Endothelial cell of umbilical vein (primary cell): Measurements from ENCODE around the gene RNPEPL1. TPM values are rescaled to one million over a fixed set of nuclear protein-coding genes. Genes with fewer than 3 reads are reported as not detected.

Source experiments
- BruUV-seq: library from RNA; stranded (reverse); fragments of 400-500 nt; replicated peaks from 2 replicates; lab custom pipeline; 2021; lab: Mats Ljungman, UMichigan
- CTCF ChIA-PET: fragments of 300-600, 350-600 bp; sonication (Branson Sonifier 250); formaldehyde crosslinking; loops from one replicate; lab custom pipeline; 2021; ENCODE audit warnings: antibody characterized with exemption, inconsistent platforms; lab: Charles Lee
- POLR2A ChIA-PET: fragments of 300-600, 350-600 bp; sonication (Branson Sonifier 250); formaldehyde crosslinking; loops from one replicate; lab custom pipeline; 2021; ENCODE audit warnings: antibody characterized with exemption, inconsistent platforms; lab: Charles Lee
- DNase-seq: peaks from one replicate; pipeline ENCODE4 v3.0.0-alpha.2; 2011; ENCODE audit warnings: low read depth, low spot score
- FAIRE-seq: peaks from 2 replicates; lab custom pipeline; 2011; peaks lifted over from hg19 to GRCh38; lab: Jason Lieb, UNC
- H2AFZ ChIP-seq: 2 replicates; pipeline ENCODE4 v1.6.0; 2012; ENCODE audit warnings: low read depth, low read length, control low read depth, inconsistent platforms
- H3K27ac ChIP-seq: 2 replicates; pipeline ENCODE4 v1.5.1; 2011; ENCODE audit warnings: low read depth, mild to moderate bottlenecking, control low read depth, low read length, moderate library complexity; ENCODE audit not compliant: insufficient read depth
- H3K27me3 ChIP-seq, 2 experiments: 2 replicates each; pipeline versions ENCODE4 v1.6.0 to v1.6.1; 2011; ENCODE audit warnings: low read length in 2 of 2, mixed read lengths in 1 of 2; ENCODE audit not compliant: control insufficient read depth in 2 of 2, insufficient read depth in 2 of 2
- H3K36me3 ChIP-seq, 2 experiments: 2 replicates in 1 of 2; 3 replicates in 1 of 2; pipeline ENCODE4 v1.5.1; 2011; ENCODE audit warnings: low read length in 2 of 2, mild to moderate bottlenecking in 1 of 2, moderate library complexity in 1 of 2; ENCODE audit not compliant: control insufficient read depth in 2 of 2, insufficient read depth in 2 of 2; ENCODE audit errors: extremely low read depth in 1 of 2
- H3K4me1 ChIP-seq: 3 replicates; pipeline ENCODE4 v1.5.1; 2011; ENCODE audit warnings: mild to moderate bottlenecking, low read length; ENCODE audit not compliant: control insufficient read depth, insufficient read depth; ENCODE audit errors: extremely low read depth
- H3K4me2 ChIP-seq: 2 replicates; pipeline ENCODE4 v1.6.1; 2011; ENCODE audit warnings: low read length, control low read depth, mixed read lengths; ENCODE audit not compliant: insufficient read depth
- H3K4me3 ChIP-seq, 3 experiments: fragments of 200-600 bp in 1 of 3; sonication (generic), shearing (Covaris generic) in 1 of 3; replicated peaks in 1 of 3; 2 replicates each; pipeline ENCODE4 v1.5.1; 2011 to 2016; ENCODE audit warnings: control low read depth in 3 of 3, low read length in 3 of 3, mild to moderate bottlenecking in 2 of 3, inconsistent platforms in 1 of 3, low read depth in 1 of 3, moderate library complexity in 1 of 3; ENCODE audit not compliant: insufficient read depth in 1 of 3
- H3K79me2 ChIP-seq: 2 replicates; pipeline ENCODE4 v1.6.0; 2012; ENCODE audit warnings: low read length, inconsistent platforms; ENCODE audit not compliant: control insufficient read depth, insufficient read depth
- H3K9ac ChIP-seq: replicated peaks from 2 replicates; pipeline ENCODE3; 2011; ENCODE audit warnings: low read length, control low read depth; ENCODE audit not compliant: insufficient read depth; ENCODE audit errors: extremely low read depth
- H3K9me1 ChIP-seq: replicated peaks from 3 replicates; pipeline ENCODE4 v1.6.0; 2011; ENCODE audit warnings: mild to moderate bottlenecking, low read length; ENCODE audit not compliant: control insufficient read depth, insufficient read depth; ENCODE audit errors: extremely low read depth
- H3K9me3 ChIP-seq: replicated peaks from 2 replicates; pipeline ENCODE4 v1.5.1; 2012; ENCODE audit warnings: low read length, inconsistent platforms; ENCODE audit not compliant: control insufficient read depth, insufficient read depth
- H4K20me1 ChIP-seq: replicated peaks from 2 replicates; pipeline ENCODE3; 2011; ENCODE audit warnings: mild to moderate bottlenecking, low read length; ENCODE audit not compliant: control insufficient read depth, insufficient read depth; ENCODE audit errors: extremely low read depth
- EZH2 ChIP-seq: IDR thresholded peaks from 2 replicates; pipeline ENCODE4 v1.6.1; 2012; ENCODE audit warnings: borderline replicate concordance, low read depth, mild to moderate bottlenecking, moderate library complexity, low read length, inconsistent platforms; ENCODE audit not compliant: severe bottlenecking
- FOS ChIP-seq: IDR thresholded peaks from 2 replicates; pipeline ENCODE4 v1.6.1; 2011; ENCODE audit warnings: mild to moderate bottlenecking, low read length, moderate library complexity, borderline replicate concordance; ENCODE audit not compliant: insufficient read depth
- GATA2 ChIP-seq: IDR thresholded peaks from 2 replicates; pipeline ENCODE4 v1.7.0; 2011; ENCODE audit warnings: low read depth, mild to moderate bottlenecking, moderate library complexity, mixed read lengths, low read length; ENCODE audit not compliant: insufficient read length, insufficient read depth
- JUN ChIP-seq: IDR thresholded peaks from 2 replicates; pipeline ENCODE4 v1.6.1; 2011; ENCODE audit warnings: borderline replicate concordance, low read depth; ENCODE audit not compliant: insufficient read length, insufficient read depth
- MYC ChIP-seq: IDR thresholded peaks from one replicate; pipeline ENCODE4 v1.6.1; 2011; ENCODE audit warnings: mild to moderate bottlenecking, low read depth, low read length
- POLR2A ChIP-seq: IDR thresholded peaks from 2 replicates; pipeline ENCODE4 v1.6.1; 2012; ENCODE audit warnings: low read depth, mild to moderate bottlenecking, control low read depth, low read length
- POLR2AphosphoS5 ChIP-seq: IDR thresholded peaks from 2 replicates; pipeline ENCODE4 v1.6.1; 2012; ENCODE audit warnings: low read depth, mild to moderate bottlenecking, control low read depth, low read length, moderate library complexity; ENCODE audit not compliant: insufficient read depth
- dilution Hi-C: fragments of 300-500 bp; cut with MboI; formaldehyde crosslinking; loops from one replicate; pipeline ENCODE4 v1.15.0; 2019; ENCODE audit warnings: low sequenced_read_pairs; ENCODE audit not compliant: extremely low pct_ligation_motif_present
- intact Hi-C: fragments of 100-400 bp; cut with micrococcal nuclease; formaldehyde crosslinking; loops from one replicate; pipeline ENCODE4 v1.10.0; 2022
- polyA plus RNA-seq, 4 experiments: library from polyadenylated mRNA; depleted of rRNA in 3 of 4; stranded (reverse) in 3 of 4; unstranded in 1 of 4; fragments of >200 nt; gene quantifications; 2 replicates each; pipeline versions ENCODE4 v1.2.1 to v1.2.3, GENCODE V29; 2011 to 2012; ENCODE audit warnings: missing spikeins in 1 of 4
- total RNA-seq: library from RNA; stranded (reverse); gene quantifications from 2 replicates; pipeline ENCODE4 v1.2.3, GENCODE V29; 2021
- TF ChIP-seq, protein P1 (sequence below): IDR thresholded peaks from 2 replicates; pipeline ENCODE4 v1.6.1; 2011; ENCODE audit not compliant: insufficient read depth, insufficient read length
- TF ChIP-seq, protein P2 (sequence below), 2 donors: IDR thresholded peaks; 1 replicate in 1 of 2; 2 replicates in 1 of 2; pipeline ENCODE4 v1.5.1; 2011; ENCODE audit warnings: low read length in 2 of 2, mild to moderate bottlenecking in 2 of 2, moderate library complexity in 2 of 2, control low read depth in 1 of 2, inconsistent platforms in 1 of 2, low read depth in 1 of 2; ENCODE audit not compliant: insufficient read depth in 1 of 2; ENCODE audit errors: extremely low read depth in 1 of 2

The RNPEPL1 gene
- total and polyA plus RNA-seq, 2 donors (not counting 3 experiments of a cell fraction or from before 2014, with no cell fraction given) = 35.8 to 67.1 TPM

DNA sequence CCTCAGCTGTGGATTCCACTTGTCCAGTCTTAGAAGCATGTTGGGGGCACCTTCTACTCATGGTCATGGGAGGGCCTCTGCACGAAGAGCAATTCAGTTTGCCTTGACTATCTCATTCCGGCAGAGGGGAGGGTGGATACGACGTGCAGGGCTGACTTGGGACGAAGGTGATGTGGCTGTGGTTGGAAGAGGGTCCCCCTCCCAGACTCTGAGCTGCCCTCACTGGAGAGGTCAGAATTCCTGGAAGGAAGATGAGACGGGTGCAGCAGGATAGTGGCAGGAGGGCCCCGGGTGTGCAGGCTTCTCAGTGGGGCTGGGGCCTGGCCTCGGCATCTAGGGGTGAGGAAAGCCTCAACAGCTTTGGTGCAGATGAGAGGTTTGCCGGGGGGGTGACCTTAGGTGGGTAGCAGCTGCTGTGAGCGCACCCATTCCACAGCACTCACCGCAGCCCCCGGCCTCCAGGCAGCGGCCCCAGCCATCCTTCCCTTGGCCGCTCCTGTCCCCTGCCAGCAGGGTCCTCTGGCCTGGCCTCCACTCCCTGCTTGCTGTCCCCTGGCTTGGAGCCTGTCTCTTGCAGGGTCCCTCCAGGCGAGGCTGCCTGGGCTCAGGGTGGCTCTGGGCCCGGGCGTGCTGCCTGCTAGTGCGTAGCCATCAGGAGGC is 3.2 kb downstream of the RNPEPL1 start:
- H3K9ac ChIP-seq = no peak overlapping the region
- no peaks in the 10 kb centered on the region for H3K9me3 ChIP-seq
- H3K4me1 ChIP-seq = peaks cover 20% of the 10 kb centered on the region
- no peak overlapping the region for H3K4me3 ChIP-seq
- H3K36me3 ChIP-seq = peaks cover 0 to 15% of the 10 kb centered on the region in 2 experiments
- no peaks in the 10 kb centered on the region for H3K27me3 ChIP-seq
- DNase-seq (no peak), FAIRE-seq (no peak)
- no peak overlapping the region for H3K27ac ChIP-seq
- H4K20me1 ChIP-seq = no peaks in the 10 kb centered on the region
- H3K4me2 ChIP-seq = no peak overlapping the region
- ChIA-PET CTCF (no interaction called here), POLR2A (no interaction called here)
- no peak overlapping the region for H2AFZ ChIP-seq
- no peak for TF ChIP-seq GATA2
- no peak for TF ChIP-seq MYC
- TF ChIP-seq JUN = no peak
- TF ChIP-seq POLR2A = no peak
- TF ChIP-seq EZH2 = no peak
- no peak for TF ChIP-seq FOS
- TF ChIP-seq, protein P1, sequence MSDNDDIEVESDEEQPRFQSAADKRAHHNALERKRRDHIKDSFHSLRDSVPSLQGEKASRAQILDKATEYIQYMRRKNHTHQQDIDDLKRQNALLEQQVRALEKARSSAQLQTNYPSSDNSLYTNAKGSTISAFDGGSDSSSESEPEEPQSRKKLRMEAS = no peak
- no peak for TF ChIP-seq POLR2AphosphoS5
- TF ChIP-seq, protein P2, sequence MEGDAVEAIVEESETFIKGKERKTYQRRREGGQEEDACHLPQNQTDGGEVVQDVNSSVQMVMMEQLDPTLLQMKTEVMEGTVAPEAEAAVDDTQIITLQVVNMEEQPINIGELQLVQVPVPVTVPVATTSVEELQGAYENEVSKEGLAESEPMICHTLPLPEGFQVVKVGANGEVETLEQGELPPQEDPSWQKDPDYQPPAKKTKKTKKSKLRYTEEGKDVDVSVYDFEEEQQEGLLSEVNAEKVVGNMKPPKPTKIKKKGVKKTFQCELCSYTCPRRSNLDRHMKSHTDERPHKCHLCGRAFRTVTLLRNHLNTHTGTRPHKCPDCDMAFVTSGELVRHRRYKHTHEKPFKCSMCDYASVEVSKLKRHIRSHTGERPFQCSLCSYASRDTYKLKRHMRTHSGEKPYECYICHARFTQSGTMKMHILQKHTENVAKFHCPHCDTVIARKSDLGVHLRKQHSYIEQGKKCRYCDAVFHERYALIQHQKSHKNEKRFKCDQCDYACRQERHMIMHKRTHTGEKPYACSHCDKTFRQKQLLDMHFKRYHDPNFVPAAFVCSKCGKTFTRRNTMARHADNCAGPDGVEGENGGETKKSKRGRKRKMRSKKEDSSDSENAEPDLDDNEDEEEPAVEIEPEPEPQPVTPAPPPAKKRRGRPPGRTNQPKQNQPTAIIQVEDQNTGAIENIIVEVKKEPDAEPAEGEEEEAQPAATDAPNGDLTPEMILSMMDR (IDR thresholded peaks at IDR 0.05; ENCODE audit: extremely low read depth in 1 of 2, insufficient read depth in 1 of 2, low read depth in 1 of 2, low read length in 2 of 2) = no peak
- no TSS peak for BruUV-seq
- dilution Hi-C loops (no loop called here), intact Hi-C loops (no loop called here)
- H3K79me2 ChIP-seq = peaks cover 20% of the 10 kb centered on the region
- H3K9me1 ChIP-seq = no peaks in the 10 kb centered on the region
